WTC11 (cell line): ENCODE measurements around the gene C1QL1. TPM values are rescaled to one million over a fixed set of nuclear protein-coding genes. Genes with fewer than 3 reads are reported as not detected.

ENCODE experiments used
- ATAC-seq: fragments of 200-7000 bp; cut with Tn5 transposase; 2 replicates; pipeline ENCODE4 v1.10.0; 2021; ENCODE audit warnings: mild to moderate bottlenecking, moderate library complexity
- CTCF ChIA-PET: fragments of 300-600 bp; sonication (Branson Sonifier 250); formaldehyde crosslinking; loops from one replicate; lab custom pipeline; 2021; ENCODE audit warnings: antibody characterized with exemption; lab: Charles Lee
- POLR2A ChIA-PET: fragments of 350-600 bp; sonication (Branson Sonifier 250); formaldehyde crosslinking; loops from one replicate; lab custom pipeline; 2021; ENCODE audit warnings: antibody characterized with exemption; lab: Charles Lee
- DNase-seq: peaks from one replicate; pipeline ENCODE4 v3.0.0; 2021; ENCODE audit warnings: low spot score
- H3K27ac Mint-ChIP-seq: 2 replicates; pipeline ENCODE4 v1.8.0; 2021; ENCODE audit warnings: mixed read lengths
- H3K27me3 Mint-ChIP-seq: 2 replicates; pipeline ENCODE4 v1.8.0; 2021; ENCODE audit warnings: low read depth, mild to moderate bottlenecking, moderate library complexity, mixed read lengths
- H3K36me3 Mint-ChIP-seq: 2 replicates; pipeline ENCODE4 v1.8.0; 2021; ENCODE audit warnings: mixed read lengths
- H3K4me1 Mint-ChIP-seq: 2 replicates; pipeline ENCODE4 v1.8.0; 2022; ENCODE audit warnings: mixed read lengths
- H3K4me3 Mint-ChIP-seq: 2 replicates; pipeline ENCODE4 v1.8.0; 2021; ENCODE audit warnings: mild to moderate bottlenecking, moderate library complexity, mixed read lengths
- H3K9me3 Mint-ChIP-seq: 2 replicates; pipeline ENCODE4 v1.8.0; 2021; ENCODE audit warnings: mixed read lengths
- CREM ChIP-seq: sonication (generic); formaldehyde crosslinking; IDR thresholded peaks from 2 replicates; pipeline ENCODE4 v1.8.1; 2022; ENCODE audit warnings: mild to moderate bottlenecking, missing genetic modification reagents, moderate library complexity
- ELF4 ChIP-seq: sonication (generic); formaldehyde crosslinking; IDR thresholded peaks from 2 replicates; pipeline ENCODE4 v1.8.1; 2022; ENCODE audit warnings: low read depth, mild to moderate bottlenecking, moderate library complexity, missing genetic modification reagents
- ESRRA ChIP-seq: sonication (generic); formaldehyde crosslinking; IDR thresholded peaks from 2 replicates; pipeline ENCODE4 v1.8.1; 2022; ENCODE audit warnings: mild to moderate bottlenecking, missing genetic modification reagents, borderline replicate concordance
- GABPB1 ChIP-seq: sonication (generic); formaldehyde crosslinking; IDR thresholded peaks from 2 replicates; pipeline ENCODE4 v1.8.1; 2023; ENCODE audit warnings: mild to moderate bottlenecking, missing genetic modification reagents
- HMGA2 ChIP-seq: fragments of 250-450 bp; sonication (Bioruptor Pico); IDR thresholded peaks from 2 replicates; pipeline ENCODE4 v1.4.0; 2021; ENCODE audit warnings: mild to moderate bottlenecking, moderate library complexity
- IRF1 ChIP-seq: sonication (generic); formaldehyde crosslinking; IDR thresholded peaks from 2 replicates; pipeline ENCODE4 v1.8.0; 2023; ENCODE audit warnings: missing genetic modification reagents
- JUN ChIP-seq: sonication (generic); formaldehyde crosslinking; IDR thresholded peaks from 2 replicates; pipeline ENCODE4 v1.8.0; 2023; ENCODE audit warnings: mild to moderate bottlenecking, missing genetic modification reagents
- MXD4 ChIP-seq: fragments of 250-450 bp; sonication (Bioruptor Pico); IDR thresholded peaks from 2 replicates; pipeline ENCODE4 v1.8.0; 2021; ENCODE audit warnings: mild to moderate bottlenecking, moderate library complexity, borderline replicate concordance
- MYBL2 ChIP-seq: sonication (generic); formaldehyde crosslinking; IDR thresholded peaks from 2 replicates; pipeline ENCODE4 v1.8.1; 2023; ENCODE audit warnings: mild to moderate bottlenecking, moderate library complexity, missing genetic modification reagents
- NFATC4 ChIP-seq: fragments of 250-450 bp; sonication (Bioruptor Pico); IDR thresholded peaks from 2 replicates; pipeline ENCODE4 v1.9.0; 2021; ENCODE audit warnings: mild to moderate bottlenecking
- NFE2L1 ChIP-seq: sonication (generic); formaldehyde crosslinking; IDR thresholded peaks from 2 replicates; pipeline ENCODE4 v1.8.1; 2023; ENCODE audit warnings: missing genetic modification reagents
- OVOL2 ChIP-seq: fragments of 250-450 bp; sonication (Bioruptor Pico); IDR thresholded peaks from 2 replicates; pipeline ENCODE4 v1.9.0; 2021; ENCODE audit warnings: mild to moderate bottlenecking, borderline replicate concordance
- PRRX2 ChIP-seq: fragments of 250-450 bp; sonication (Bioruptor Pico); IDR thresholded peaks from 2 replicates; pipeline ENCODE4 v1.8.0; 2021; ENCODE audit warnings: mild to moderate bottlenecking
- SMAD4 ChIP-seq: sonication (generic); formaldehyde crosslinking; IDR thresholded peaks from 2 replicates; pipeline ENCODE4 v1.8.0; 2022; ENCODE audit warnings: mild to moderate bottlenecking, missing genetic modification reagents
- SOX15 ChIP-seq: fragments of 250-450 bp; sonication (Bioruptor Pico); IDR thresholded peaks from 2 replicates; pipeline ENCODE4 v1.9.0; 2021; ENCODE audit warnings: mild to moderate bottlenecking
- ZNF232 ChIP-seq: sonication (generic); formaldehyde crosslinking; IDR thresholded peaks from 2 replicates; pipeline ENCODE4 v1.8.0; 2022; ENCODE audit warnings: mild to moderate bottlenecking, missing genetic modification reagents
- ZNF317 ChIP-seq: sonication (generic); formaldehyde crosslinking; IDR thresholded peaks from 2 replicates; pipeline ENCODE4 v1.8.1; 2023; ENCODE audit warnings: low read depth, mild to moderate bottlenecking, moderate library complexity, missing genetic modification reagents, borderline replicate concordance
- ZNF396 ChIP-seq: fragments of 250-450 bp; sonication (Bioruptor Pico); IDR thresholded peaks from 2 replicates; pipeline ENCODE4 v1.8.0; 2021; ENCODE audit warnings: mild to moderate bottlenecking, moderate library complexity, borderline replicate concordance
- ZNF416 ChIP-seq: fragments of 250-450 bp; sonication (Bioruptor Pico); IDR thresholded peaks from 2 replicates; pipeline ENCODE4 v1.9.0; 2021; ENCODE audit warnings: mild to moderate bottlenecking, inconsistent platforms
- total RNA-seq: library from RNA; stranded (reverse); gene quantifications from 3 replicates; pipeline ENCODE4 v1.2.3, GENCODE V29; 2021
- TF ChIP-seq, protein P1 (sequence below): sonication (generic); formaldehyde crosslinking; IDR thresholded peaks from 2 replicates; pipeline ENCODE4 v1.8.1; 2022; ENCODE audit warnings: mild to moderate bottlenecking, moderate library complexity, missing genetic modification reagents
- TF ChIP-seq, protein P2 (sequence below): sonication (generic); formaldehyde crosslinking; IDR thresholded peaks from 2 replicates; pipeline ENCODE4 v1.8.0; 2022; ENCODE audit warnings: missing genetic modification reagents
- TF ChIP-seq, protein P3 (sequence below): fragments of 200-600 bp; IDR thresholded peaks from 2 replicates; pipeline ENCODE4 v1.8.0; 2022; ENCODE audit warnings: antibody characterized with exemption
- TF ChIP-seq, protein P4 (sequence below): sonication (generic); formaldehyde crosslinking; IDR thresholded peaks from 2 replicates; pipeline ENCODE4 v1.8.1; 2023; ENCODE audit warnings: mild to moderate bottlenecking, missing genetic modification reagents
- TF ChIP-seq, protein P5 (sequence below): sonication (generic); formaldehyde crosslinking; IDR thresholded peaks from 2 replicates; pipeline ENCODE4 v1.8.1; 2023; ENCODE audit warnings: mild to moderate bottlenecking, missing genetic modification reagents, moderate library complexity

Gene C1QL1
- total RNA-seq, 1 experiment from 2014 or later: 13.4 TPM

GRCh38 chr17:44932096-44932786, 35.9 kb downstream of the C1QL1 start:
- POLR2A ChIA-PET: no interaction called here
- peaks cover 66% of the 10 kb centered on the region for H3K36me3 Mint-ChIP-seq
- DNase-seq (no peak), ATAC-seq (no peak)
- no peaks in the 10 kb centered on the region for H3K4me1 Mint-ChIP-seq
- no peaks in the 10 kb centered on the region for H3K27me3 Mint-ChIP-seq
- no peaks in the 10 kb centered on the region for H3K9me3 Mint-ChIP-seq
- no peak for TF ChIP-seq MYBL2 (CRISPR knock-in tag)
- TF ChIP-seq SOX15 (CRISPR knock-in tag): no peak
- TF ChIP-seq ZNF416 (CRISPR knock-in tag): no peak
- TF ChIP-seq ESRRA (CRISPR knock-in tag): no peak
- TF ChIP-seq HMGA2 (CRISPR knock-in tag): no peak
- no peak for TF ChIP-seq JUN
- TF ChIP-seq PRRX2: no peak
- no peak for TF ChIP-seq IRF1 (CRISPR knock-in tag)
- CTCF ChIA-PET: interaction anchor here (0.8 to 1.1 kb wide), 2 partner anchors 12 to 29 kb away, joined by 3 to 4 read pairs; no protein-coding TSS in a partner anchor
- H3K4me3 Mint-ChIP-seq: no peak overlapping the region
- no peak overlapping the region for H3K27ac Mint-ChIP-seq

DNA sequence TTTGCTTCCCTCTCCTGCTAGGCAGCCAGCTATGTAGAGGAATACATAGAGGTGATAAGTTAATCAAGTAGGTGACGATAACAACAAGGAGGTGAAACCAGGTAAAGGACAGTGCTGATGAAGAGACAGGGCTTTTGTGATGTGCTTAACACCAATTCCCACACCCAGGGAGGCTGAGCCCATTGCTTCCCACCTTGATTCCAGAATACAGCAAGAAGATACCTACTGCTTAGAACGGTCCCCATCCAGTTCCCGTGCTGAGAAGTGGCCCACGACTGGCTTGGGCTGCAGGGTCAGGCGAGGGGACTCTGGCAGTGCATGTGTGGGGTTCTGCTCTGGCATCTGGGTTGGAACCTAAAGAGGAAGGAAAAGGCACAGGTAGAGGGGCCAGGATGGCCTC, 36.7 kb downstream of the C1QL1 start:
- no peaks in the 10 kb centered on the region for H3K9me3 Mint-ChIP-seq

More for the DNA sequence above, 36.7 kb downstream of the C1QL1 start:
- POLR2A ChIA-PET: no interaction called here
- no peak for TF ChIP-seq NFATC4 (CRISPR knock-in tag)
- no peak for TF ChIP-seq CREM (CRISPR knock-in tag)
- TF ChIP-seq ZNF416 (CRISPR knock-in tag): no peak
- TF ChIP-seq, protein P1, sequence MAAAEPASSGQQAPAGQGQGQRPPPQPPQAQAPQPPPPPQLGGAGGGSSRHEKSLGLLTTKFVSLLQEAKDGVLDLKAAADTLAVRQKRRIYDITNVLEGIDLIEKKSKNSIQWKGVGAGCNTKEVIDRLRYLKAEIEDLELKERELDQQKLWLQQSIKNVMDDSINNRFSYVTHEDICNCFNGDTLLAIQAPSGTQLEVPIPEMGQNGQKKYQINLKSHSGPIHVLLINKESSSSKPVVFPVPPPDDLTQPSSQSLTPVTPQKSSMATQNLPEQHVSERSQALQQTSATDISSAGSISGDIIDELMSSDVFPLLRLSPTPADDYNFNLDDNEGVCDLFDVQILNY (CRISPR knock-in tag): no peak
- TF ChIP-seq ELF4 (CRISPR knock-in tag): no peak
- TF ChIP-seq ZNF232 (CRISPR knock-in tag): no peak
- TF ChIP-seq, protein P2, sequence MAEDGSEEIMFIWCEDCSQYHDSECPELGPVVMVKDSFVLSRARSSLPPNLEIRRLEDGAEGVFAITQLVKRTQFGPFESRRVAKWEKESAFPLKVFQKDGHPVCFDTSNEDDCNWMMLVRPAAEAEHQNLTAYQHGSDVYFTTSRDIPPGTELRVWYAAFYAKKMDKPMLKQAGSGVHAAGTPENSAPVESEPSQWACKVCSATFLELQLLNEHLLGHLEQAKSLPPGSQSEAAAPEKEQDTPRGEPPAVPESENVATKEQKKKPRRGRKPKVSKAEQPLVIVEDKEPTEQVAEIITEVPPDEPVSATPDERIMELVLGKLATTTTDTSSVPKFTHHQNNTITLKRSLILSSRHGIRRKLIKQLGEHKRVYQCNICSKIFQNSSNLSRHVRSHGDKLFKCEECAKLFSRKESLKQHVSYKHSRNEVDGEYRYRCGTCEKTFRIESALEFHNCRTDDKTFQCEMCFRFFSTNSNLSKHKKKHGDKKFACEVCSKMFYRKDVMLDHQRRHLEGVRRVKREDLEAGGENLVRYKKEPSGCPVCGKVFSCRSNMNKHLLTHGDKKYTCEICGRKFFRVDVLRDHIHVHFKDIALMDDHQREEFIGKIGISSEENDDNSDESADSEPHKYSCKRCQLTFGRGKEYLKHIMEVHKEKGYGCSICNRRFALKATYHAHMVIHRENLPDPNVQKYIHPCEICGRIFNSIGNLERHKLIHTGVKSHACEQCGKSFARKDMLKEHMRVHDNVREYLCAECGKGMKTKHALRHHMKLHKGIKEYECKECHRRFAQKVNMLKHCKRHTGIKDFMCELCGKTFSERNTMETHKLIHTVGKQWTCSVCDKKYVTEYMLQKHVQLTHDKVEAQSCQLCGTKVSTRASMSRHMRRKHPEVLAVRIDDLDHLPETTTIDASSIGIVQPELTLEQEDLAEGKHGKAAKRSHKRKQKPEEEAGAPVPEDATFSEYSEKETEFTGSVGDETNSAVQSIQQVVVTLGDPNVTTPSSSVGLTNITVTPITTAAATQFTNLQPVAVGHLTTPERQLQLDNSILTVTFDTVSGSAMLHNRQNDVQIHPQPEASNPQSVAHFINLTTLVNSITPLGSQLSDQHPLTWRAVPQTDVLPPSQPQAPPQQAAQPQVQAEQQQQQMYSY: no peak
- no peak for TF ChIP-seq SMAD4 (CRISPR knock-in tag)
- TF ChIP-seq NFE2L1 (CRISPR knock-in tag): no peak
- TF ChIP-seq ZNF396: no peak
- no peak for TF ChIP-seq GABPB1 (CRISPR knock-in tag)
- TF ChIP-seq MXD4: no peak
- TF ChIP-seq, protein P3, sequence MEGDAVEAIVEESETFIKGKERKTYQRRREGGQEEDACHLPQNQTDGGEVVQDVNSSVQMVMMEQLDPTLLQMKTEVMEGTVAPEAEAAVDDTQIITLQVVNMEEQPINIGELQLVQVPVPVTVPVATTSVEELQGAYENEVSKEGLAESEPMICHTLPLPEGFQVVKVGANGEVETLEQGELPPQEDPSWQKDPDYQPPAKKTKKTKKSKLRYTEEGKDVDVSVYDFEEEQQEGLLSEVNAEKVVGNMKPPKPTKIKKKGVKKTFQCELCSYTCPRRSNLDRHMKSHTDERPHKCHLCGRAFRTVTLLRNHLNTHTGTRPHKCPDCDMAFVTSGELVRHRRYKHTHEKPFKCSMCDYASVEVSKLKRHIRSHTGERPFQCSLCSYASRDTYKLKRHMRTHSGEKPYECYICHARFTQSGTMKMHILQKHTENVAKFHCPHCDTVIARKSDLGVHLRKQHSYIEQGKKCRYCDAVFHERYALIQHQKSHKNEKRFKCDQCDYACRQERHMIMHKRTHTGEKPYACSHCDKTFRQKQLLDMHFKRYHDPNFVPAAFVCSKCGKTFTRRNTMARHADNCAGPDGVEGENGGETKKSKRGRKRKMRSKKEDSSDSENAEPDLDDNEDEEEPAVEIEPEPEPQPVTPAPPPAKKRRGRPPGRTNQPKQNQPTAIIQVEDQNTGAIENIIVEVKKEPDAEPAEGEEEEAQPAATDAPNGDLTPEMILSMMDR: no peak
- TF ChIP-seq, protein P4, sequence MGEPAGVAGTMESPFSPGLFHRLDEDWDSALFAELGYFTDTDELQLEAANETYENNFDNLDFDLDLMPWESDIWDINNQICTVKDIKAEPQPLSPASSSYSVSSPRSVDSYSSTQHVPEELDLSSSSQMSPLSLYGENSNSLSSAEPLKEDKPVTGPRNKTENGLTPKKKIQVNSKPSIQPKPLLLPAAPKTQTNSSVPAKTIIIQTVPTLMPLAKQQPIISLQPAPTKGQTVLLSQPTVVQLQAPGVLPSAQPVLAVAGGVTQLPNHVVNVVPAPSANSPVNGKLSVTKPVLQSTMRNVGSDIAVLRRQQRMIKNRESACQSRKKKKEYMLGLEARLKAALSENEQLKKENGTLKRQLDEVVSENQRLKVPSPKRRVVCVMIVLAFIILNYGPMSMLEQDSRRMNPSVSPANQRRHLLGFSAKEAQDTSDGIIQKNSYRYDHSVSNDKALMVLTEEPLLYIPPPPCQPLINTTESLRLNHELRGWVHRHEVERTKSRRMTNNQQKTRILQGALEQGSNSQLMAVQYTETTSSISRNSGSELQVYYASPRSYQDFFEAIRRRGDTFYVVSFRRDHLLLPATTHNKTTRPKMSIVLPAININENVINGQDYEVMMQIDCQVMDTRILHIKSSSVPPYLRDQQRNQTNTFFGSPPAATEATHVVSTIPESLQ (CRISPR knock-in tag): no peak
- TF ChIP-seq OVOL2: no peak
- TF ChIP-seq, protein P5, sequence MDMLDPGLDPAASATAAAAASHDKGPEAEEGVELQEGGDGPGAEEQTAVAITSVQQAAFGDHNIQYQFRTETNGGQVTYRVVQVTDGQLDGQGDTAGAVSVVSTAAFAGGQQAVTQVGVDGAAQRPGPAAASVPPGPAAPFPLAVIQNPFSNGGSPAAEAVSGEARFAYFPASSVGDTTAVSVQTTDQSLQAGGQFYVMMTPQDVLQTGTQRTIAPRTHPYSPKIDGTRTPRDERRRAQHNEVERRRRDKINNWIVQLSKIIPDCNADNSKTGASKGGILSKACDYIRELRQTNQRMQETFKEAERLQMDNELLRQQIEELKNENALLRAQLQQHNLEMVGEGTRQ: no peak
- TF ChIP-seq ESRRA (CRISPR knock-in tag): no peak
- no peak for TF ChIP-seq ZNF317 (CRISPR knock-in tag)
- ATAC-seq: no peak
- CTCF ChIA-PET: interaction anchor here (0.8 to 1.0 kb wide), 2 partner anchors 9 to 30 kb away, joined by 3 read pairs; no protein-coding TSS in a partner anchor
- Mint-ChIP-seq H3K27me3 (no peaks in the 10 kb centered on the region), H3K36me3 (peaks cover 72% of the 10 kb centered on the region), H3K27ac (no peak overlapping the region), H3K4me1 (no peaks in the 10 kb centered on the region), H3K4me3 (no peak overlapping the region)
- no peak for DNase-seq
